GM19099 (cell line): ENCODE measurements around the gene HNF4A.

Experiments used
- POLR2A ChIP-seq: IDR thresholded peaks from 3 replicates; pipeline ENCODE4 v1.6.1; 2011; ENCODE audit warnings: low read depth; ENCODE audit not compliant: insufficient read length; ENCODE audit errors: extremely low read depth

Gene HNF4A

DNA sequence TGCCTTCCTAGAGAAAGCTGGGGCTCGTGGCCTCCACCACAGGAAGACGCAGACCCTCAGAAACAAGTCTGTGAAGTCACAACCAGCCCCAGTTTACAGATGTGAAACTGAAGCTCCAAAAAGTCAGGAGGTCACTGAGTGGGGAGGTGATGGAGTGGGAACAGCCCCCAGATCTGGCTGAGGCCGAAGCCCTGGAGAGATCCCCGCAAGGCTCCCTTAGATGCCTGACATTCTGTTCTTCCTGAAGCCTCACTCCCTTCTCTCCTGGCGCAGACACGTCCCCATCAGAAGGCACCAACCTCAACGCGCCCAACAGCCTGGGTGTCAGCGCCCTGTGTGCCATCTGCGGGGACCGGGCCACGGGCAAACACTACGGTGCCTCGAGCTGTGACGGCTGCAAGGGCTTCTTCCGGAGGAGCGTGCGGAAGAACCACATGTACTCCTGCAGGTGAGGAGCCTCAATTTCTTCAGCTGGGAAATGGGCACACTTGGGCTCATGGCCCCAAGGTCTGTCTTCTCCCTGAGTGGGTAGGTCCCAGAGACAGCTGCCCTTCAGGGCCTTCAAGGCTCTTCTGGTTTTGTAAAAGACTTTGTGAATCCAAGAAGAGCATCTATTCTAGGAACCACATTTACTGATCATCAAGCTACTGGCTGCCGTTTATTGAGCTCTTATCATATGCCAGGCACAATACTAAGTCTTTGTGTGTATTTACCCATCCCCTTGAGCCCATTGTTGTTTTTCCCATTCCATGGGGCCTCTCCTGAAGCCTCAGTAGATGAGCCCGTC is 50.5 kb downstream of the HNF4A start:
- TF ChIP-seq POLR2A: no peak

DNA sequence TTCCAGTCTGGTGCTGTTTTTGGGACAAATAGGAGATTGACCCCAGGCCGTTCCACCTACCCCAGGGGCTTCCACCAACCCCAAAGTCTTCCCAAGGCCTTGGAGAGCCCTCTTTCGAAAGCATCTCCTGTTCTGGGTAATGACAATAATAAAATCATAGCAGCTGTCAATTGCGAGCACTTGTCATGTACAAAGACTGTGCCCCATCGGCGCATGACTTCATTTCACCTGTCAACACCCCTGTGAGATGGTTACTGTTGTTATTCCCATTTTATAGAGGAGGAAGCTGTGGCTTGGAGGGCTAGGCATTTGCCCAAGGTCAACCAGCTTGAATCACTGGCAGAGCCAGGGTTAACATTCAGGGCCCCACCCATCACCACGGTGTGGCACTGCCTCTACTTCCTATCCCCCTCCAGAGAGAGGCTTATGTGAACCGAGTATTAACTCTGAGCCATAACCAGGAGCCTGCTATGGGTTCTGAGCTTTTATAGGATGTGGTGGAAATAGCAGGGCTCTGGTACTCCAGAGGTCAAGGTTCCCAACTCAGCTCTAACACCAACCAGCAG is 51.2 kb downstream of the HNF4A start:
- no peak for TF ChIP-seq POLR2A

DNA sequence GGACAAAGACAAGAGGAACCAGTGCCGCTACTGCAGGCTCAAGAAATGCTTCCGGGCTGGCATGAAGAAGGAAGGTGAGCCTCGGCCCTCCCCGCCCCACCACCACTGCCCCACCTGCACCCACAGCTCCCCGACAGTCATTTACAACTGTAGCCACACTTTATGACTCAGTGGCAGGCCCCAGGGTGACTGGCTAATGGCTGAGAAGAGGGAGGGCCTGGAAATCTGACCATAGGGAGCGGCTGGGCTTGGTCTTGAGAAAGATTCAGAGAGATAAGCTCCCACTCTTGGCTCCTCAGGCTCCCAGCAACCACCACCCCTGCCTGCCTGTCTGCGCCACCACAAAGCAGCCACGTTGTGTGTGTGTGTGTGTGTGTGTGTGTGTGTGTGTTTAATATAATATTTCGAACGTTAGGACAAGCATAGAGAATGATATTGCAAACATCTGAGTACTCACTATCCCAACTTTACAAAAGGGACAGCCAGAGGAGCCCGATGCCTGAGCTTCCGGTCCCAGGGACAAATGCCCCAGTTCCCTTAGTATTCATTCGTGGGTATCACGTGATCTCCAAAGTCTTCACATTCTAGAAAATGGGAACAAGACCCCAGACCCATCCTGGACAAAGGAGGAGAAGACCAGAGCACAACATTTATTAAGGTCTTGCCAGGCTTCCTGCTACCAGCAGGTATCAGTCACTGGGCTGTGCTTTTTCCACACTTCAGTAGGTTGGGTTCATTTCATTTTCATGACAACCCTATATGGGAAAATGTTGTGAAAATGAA is 52.1 kb downstream of the HNF4A start:
- TF ChIP-seq POLR2A: no peak

DNA sequence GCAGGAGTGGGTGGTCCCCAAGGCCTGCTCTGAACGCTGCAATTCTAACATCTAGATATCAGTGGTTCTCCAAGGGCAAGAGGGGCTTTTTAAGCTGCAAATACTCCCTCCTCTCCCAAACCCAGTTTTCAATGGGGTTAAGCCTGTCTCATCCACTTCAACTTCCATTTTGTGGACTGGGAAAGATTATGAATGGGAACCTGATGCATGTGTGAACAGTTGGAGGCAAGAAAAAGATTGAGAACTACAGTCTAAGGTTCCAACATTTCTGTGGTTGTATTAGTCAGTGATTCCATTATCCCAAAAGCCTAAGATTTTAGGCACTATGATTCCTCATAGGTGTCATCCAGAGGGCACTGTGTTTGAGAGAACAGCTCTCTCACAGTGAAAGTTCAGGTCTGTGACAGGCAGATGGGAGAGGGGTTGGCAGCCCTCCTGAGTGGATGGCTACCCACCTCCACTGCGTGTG is 53.7 kb downstream of the HNF4A start:
- no peak for TF ChIP-seq POLR2A

DNA sequence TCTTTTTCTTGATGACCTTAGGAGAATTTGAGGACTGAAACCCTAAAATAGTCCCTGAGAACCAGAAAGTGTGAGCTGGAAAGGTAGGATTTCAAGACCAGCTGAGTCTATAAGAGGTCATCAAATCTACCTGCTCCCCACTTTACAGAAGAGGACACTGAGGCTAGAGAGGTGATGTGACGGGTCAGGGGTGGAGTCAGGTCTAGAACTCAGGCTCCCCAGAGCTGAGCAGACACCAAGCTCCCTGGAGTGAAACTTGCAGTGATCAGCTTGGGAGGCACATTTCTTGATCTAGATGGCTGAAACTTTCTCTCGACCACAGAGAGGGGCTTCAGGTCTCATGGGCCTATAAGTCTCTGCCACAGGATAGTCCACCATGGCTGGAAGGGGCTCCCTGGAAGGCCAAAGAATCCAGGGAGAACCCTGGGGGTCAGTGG is 55.1 kb downstream of the HNF4A start:
- no peak for TF ChIP-seq POLR2A

DNA sequence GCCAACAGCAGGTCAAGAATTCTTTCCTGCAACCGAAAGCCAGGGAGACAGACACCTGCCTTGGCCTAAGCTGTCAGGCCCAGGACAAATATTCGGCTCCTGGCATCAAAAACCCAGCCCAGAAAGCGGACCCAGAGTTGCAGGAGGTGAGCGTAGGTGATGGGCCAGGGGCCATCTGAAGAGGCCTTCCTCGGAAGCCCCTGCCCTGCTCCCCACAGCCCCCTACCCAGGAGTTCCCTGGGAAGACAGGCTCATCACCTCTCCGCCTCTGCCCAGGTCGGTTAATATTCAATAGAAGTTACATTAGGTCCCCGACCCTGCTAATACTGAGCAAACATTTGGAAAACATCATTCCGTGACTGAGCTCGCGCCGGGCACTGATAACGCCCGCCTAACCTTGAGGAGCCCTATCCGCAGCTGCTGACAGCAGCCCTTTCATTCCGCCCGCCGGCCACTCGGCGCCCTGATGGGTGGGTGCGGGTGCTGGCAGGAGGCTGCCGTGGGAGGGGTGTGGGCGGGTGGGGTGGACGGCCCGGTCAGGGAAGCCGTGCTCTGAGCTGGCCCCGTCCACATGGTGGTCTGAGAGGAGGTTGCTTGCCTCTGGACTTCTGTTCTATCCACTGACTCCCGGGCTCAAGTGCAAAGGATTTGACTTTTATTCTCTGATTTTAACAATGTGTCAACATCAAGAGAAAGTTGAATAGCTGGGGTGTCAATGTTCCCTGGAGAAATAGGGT is 55.7 kb downstream of the HNF4A start:
- TF ChIP-seq POLR2A: no peak

DNA sequence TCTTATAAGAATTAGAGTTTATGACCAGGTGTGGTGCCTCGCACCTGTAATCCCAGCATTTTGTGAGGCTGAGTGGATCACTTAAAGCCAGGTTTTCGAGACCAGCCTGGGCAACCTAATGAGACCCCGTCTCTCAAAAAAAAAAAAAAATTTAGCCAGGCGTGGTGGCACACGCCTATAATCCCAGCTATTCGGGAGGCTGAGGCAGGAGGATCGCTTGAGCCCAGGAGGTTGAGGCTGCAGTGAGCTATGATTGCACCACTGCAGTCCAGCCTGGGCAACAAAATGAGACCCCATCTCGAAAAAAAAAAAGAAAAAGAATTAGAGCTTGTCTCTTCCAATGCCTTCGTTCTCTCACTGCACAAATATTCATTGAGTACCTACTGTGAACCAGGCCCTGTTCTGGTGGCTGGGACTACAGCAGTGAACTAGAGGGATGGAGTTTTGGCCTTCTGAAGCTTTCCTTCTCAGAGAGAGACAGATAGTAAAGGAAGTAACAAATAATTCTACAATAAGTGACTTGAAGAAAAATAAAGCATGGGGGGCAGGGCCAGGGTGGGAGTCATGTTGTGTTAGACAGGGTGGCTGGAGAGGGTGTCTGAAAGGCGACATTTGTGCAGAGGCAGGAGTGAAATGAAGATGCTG is 56.4 kb downstream of the HNF4A start:
- TF ChIP-seq POLR2A: no peak

DNA sequence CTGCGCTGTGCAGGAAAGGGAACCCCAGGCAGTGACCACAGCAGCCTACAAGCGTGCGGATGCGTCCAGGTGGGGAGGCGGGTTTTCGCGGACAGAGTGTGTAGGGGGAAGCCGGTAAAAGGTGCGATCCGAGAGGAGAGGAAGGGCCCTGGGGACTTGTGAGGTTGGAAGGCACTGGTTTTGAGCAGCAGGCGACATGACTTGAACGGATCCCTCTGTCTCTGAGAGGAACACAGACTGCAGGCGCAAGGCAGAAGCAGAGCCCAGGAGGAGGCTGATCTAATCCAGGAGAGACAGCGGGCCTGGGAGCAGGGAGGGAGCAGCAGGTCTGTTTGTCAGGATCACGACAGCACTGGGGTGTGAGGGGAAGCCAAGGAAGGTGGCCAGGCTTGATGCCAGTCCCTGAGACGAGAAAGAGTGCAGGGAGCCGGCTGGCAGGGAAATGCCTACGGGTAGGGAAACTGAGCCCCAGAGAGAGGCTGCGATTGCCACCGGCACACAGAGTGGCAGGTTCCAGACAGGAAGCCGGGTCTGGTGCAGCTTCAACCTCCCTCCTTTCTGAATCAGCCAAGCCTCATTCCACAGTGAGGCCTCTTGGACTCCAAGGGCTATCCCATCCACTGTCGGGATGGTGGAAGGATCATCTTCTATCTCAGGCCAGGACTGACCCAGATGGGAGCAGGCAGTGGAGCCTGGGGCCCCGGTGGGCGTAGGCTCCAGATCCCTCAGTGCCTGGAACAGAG is 57.1 kb downstream of the HNF4A start:
- TF ChIP-seq POLR2A: no peak

DNA sequence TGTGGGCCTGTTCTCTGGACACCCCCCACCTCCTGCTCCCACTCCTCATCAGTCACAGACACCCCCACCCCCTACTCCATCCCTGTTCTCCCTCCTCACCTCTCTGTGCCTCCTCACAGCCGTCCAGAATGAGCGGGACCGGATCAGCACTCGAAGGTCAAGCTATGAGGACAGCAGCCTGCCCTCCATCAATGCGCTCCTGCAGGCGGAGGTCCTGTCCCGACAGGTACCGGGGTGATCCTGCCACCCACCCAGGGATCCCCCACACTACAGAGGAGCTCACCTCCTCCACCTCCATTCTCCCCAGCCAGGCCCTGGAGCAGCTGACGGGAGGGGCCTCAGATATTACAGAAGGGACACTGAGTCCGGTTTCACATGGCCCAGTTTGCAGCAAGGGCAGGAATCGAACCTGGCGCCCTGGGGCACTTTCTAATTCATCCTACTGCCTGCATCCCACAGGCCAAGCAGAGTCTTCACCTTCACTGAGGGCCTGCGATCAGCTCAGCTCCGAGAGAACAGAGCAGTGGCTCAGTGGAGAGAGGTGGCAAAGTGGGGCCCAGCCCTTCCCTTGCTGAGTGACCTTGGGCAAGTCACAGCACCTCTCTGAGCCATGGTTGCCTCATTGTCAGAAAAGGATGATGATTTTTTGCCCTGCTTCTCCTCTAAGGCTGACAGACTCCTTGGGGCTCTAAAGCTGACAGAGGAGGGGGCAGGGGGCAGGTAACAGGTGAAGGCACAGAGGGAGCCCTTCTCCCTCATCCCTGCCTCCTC is 58.3 kb downstream of the HNF4A start:
- TF ChIP-seq POLR2A: no peak

DNA sequence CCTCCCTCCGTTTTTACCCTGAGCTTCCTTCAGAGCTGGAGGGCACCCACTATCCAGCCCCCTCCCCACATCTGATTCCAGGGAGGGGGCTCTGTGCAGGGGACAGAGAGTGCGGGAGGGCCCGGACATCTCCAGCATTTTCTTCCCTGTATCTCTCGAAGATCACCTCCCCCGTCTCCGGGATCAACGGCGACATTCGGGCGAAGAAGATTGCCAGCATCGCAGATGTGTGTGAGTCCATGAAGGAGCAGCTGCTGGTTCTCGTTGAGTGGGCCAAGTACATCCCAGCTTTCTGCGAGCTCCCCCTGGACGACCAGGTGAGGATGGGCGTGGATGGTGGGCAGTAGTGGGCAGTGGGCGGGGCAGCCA is 58.8 kb downstream of the HNF4A start:
- TF ChIP-seq POLR2A: no peak

DNA sequence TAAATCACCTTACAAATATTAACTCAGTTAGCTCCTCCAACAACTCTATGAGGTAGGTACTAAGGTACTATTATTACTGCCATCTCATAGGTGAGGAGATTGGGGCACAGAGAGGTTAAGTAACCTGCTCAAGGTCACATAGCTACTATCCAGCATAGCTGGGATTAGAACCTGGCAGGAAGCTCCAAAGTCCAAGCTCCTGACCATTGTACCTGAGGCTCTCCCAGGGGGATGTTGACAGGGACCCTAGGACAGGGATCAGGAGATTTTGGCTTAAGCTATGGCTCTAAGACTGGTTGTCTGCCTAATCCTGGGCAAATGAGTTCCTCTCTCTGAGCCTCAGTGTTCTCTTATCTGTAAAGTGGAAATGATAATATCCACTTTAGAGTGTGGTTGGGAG is 59.3 kb downstream of the HNF4A start:
- no peak for TF ChIP-seq POLR2A

DNA sequence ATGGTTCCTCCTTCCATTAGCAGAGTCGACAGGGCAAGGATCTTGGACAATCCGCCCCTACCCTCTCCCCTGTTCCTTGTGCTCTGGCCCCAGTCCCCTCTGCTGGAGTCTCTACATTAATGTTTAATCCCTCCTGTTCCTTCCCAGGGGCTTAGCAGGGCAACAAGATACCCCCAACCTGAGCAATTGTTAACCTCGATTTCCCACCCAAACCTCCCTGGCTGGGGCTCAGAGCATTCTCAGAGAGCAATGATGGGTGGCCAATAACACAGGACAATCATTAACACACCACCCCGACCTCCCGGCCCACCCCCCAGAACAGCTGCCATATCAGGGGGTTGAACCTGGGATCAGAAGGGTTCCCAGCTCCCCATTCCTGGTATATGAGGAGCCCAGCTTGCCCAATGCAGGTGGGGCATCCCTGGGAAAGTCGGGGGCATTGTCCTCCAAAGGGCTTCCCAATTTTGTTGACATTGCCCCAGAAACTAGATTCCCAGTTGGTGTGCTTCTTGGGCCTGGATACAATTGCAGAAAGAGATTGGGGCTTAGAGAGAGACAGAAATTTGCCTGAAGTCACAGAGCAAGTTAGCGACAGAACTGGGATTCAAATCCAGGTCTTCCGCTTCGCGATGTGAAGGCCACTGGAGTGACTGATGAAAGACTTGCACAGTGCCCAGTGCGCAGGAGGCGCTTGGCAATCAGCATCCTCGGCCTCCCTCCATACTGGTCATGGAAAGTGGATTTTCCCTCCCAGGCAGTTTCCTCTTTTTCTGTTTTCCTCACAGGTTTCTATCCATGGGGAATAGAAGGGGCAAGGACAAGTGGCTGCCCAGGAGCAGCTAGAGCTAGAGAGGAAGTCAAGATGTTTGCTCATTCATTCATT is 60.6 kb downstream of the HNF4A start:
- no peak for TF ChIP-seq POLR2A
